IMR-90 (cell line): Measurements from ENCODE around the gene CD151. TPM values are rescaled to one million over a fixed set of nuclear protein-coding genes. Genes with fewer than 3 reads are reported as not detected.

ENCODE experiments used
- ATAC-seq: fragments of 200-7000 bp; cut with Tn5 transposase; 2 replicates; pipeline ENCODE4 v1.9.1; 2020; ENCODE audit warnings: low read depth, mild to moderate bottlenecking, moderate library complexity
- BruUV-seq: library from RNA; stranded (reverse); fragments of 400-500 nt; replicated peaks from 2 replicates; lab custom pipeline; 2021; lab: Mats Ljungman, UMichigan
- CTCF ChIA-PET: fragments of 300-600 bp; formaldehyde crosslinking; extraction: SDS; loops from one replicate; lab custom pipeline; 2021; ENCODE audit warnings: antibody characterized with exemption; lab: Yijun Ruan, JAX
- POLR2A ChIA-PET: fragments of 300-600 bp; sonication (Branson Sonifier 250); formaldehyde crosslinking; loops from one replicate; lab custom pipeline; 2022; ENCODE audit warnings: antibody characterized with exemption; ENCODE audit not compliant: unreplicated experiment; lab: Charles Lee
- DNase-seq: peaks from one replicate; pipeline ENCODE4 v3.0.0; 2013
- H2AFZ ChIP-seq: replicated peaks from 2 replicates; pipeline ENCODE3; 2013; ENCODE audit warnings: low read length, mild to moderate bottlenecking; ENCODE audit not compliant: poor library complexity
- H2AK5ac ChIP-seq: 2 replicates; pipeline ENCODE4 v1.6.1; 2013; ENCODE audit warnings: low read depth, low read length, inconsistent platforms
- H2AK9ac ChIP-seq: replicated peaks from 2 replicates; pipeline ENCODE3; 2013; ENCODE audit warnings: mild to moderate bottlenecking, low read depth, low read length, moderate library complexity; ENCODE audit not compliant: poor library complexity
- H2BK120ac ChIP-seq: 2 replicates; pipeline ENCODE4 v1.6.1; 2013; ENCODE audit warnings: low read depth, low read length, inconsistent platforms
- H2BK15ac ChIP-seq: 3 replicates; pipeline ENCODE4 v1.6.1; 2013; ENCODE audit warnings: low read depth, low read length, inconsistent platforms
- H2BK20ac ChIP-seq: 2 replicates; pipeline ENCODE4 v1.6.1; 2013; ENCODE audit warnings: low read depth, mild to moderate bottlenecking, inconsistent platforms, low read length, moderate library complexity
- H2BK5ac ChIP-seq: 2 replicates; pipeline ENCODE4 v1.6.1; 2013; ENCODE audit warnings: mild to moderate bottlenecking, low read depth, low read length, inconsistent platforms; ENCODE audit not compliant: poor library complexity, severe bottlenecking
- H3K14ac ChIP-seq: replicated peaks from 2 replicates; pipeline ENCODE4 v1.6.1; 2013; ENCODE audit warnings: low read depth, low read length, inconsistent platforms
- H3K18ac ChIP-seq: 2 replicates; pipeline ENCODE4 v1.6.1; 2013; ENCODE audit warnings: low read depth, low read length, control low read depth
- H3K23ac ChIP-seq: 2 replicates; pipeline ENCODE4 v1.6.1; 2013; ENCODE audit warnings: low read depth, low read length, inconsistent platforms
- H3K27ac ChIP-seq: 2 replicates; pipeline ENCODE4 v1.5.1; 2013; ENCODE audit warnings: mild to moderate bottlenecking, control low read depth, low read length; ENCODE audit not compliant: insufficient read depth
- H3K27me3 ChIP-seq: 2 replicates; pipeline ENCODE4 v1.6.1; 2013; ENCODE audit warnings: low read length; ENCODE audit not compliant: control insufficient read depth, insufficient read depth
- H3K36me3 ChIP-seq: 2 replicates; pipeline ENCODE4 v1.6.1; 2013; ENCODE audit warnings: low read length, mixed read lengths; ENCODE audit not compliant: control insufficient read depth, insufficient read depth
- H3K4ac ChIP-seq: 2 replicates; pipeline ENCODE4 v1.6.1; 2013; ENCODE audit warnings: low read depth, low read length, inconsistent platforms
- H3K4me1 ChIP-seq: 2 replicates; pipeline ENCODE4 v1.6.1; 2013; ENCODE audit warnings: low read length, mixed read lengths; ENCODE audit not compliant: control insufficient read depth, insufficient read depth
- H3K4me2 ChIP-seq: 2 replicates; pipeline ENCODE4 v1.6.1; 2013; ENCODE audit warnings: low read depth, mild to moderate bottlenecking, control low read depth, low read length, moderate library complexity
- H3K4me3 ChIP-seq: 2 replicates; pipeline ENCODE4 v1.5.1; 2013; ENCODE audit warnings: low read depth, mild to moderate bottlenecking, control low read depth, low read length, moderate library complexity; ENCODE audit not compliant: insufficient read depth
- H3K56ac ChIP-seq: 2 replicates; pipeline ENCODE4 v1.6.1; 2013; ENCODE audit warnings: low read length, inconsistent platforms; ENCODE audit not compliant: insufficient read depth; ENCODE audit errors: extremely low read depth
- H3K79me1 ChIP-seq, 2 experiments: 2 replicates each; pipeline ENCODE4 v1.6.1; 2013; ENCODE audit warnings: low read length in 2 of 2, inconsistent platforms in 1 of 2, low read depth in 1 of 2
- H3K9ac ChIP-seq: 2 replicates; pipeline ENCODE4 v1.6.1; 2013; ENCODE audit warnings: low read depth, low read length, control low read depth
- H3K9me1 ChIP-seq: 2 replicates; pipeline ENCODE4 v1.6.1; 2013; ENCODE audit warnings: low read length, inconsistent platforms; ENCODE audit not compliant: insufficient read depth
- H3K9me3 ChIP-seq: 2 replicates; pipeline ENCODE4 v1.6.1; 2013; ENCODE audit warnings: low read length; ENCODE audit not compliant: control insufficient read depth, insufficient read depth
- H4K20me1 ChIP-seq: 2 replicates; pipeline ENCODE4 v1.6.1; 2013; ENCODE audit warnings: low read length, inconsistent platforms; ENCODE audit not compliant: insufficient read depth
- H4K5ac ChIP-seq: 2 replicates; pipeline ENCODE4 v1.6.1; 2013; ENCODE audit warnings: mild to moderate bottlenecking, low read depth, low read length, control low read depth
- H4K8ac ChIP-seq, 2 experiments: 2 replicates each; pipeline ENCODE4 v1.6.1; 2013; ENCODE audit warnings: low read depth in 2 of 2, low read length in 2 of 2, control low read depth in 1 of 2, inconsistent platforms in 1 of 2
- H4K91ac ChIP-seq: 2 replicates; pipeline ENCODE4 v1.6.1; 2013; ENCODE audit warnings: low read depth, low read length, inconsistent platforms; ENCODE audit not compliant: insufficient read depth
- BHLHE40 ChIP-seq: fragments of 150-350 bp; IDR thresholded peaks from 2 replicates; pipeline ENCODE4 v1.6.1; 2016; ENCODE audit warnings: mild to moderate bottlenecking, low read depth, low read length
- CEBPB ChIP-seq: IDR thresholded peaks from 2 replicates; pipeline ENCODE4 v1.6.1; 2012; ENCODE audit warnings: low read depth, low read length, improper control_type of control experiment
- CHD1 ChIP-seq: IDR thresholded peaks from 2 replicates; pipeline ENCODE4 v1.6.1; 2012; ENCODE audit warnings: low read depth, low read length, improper control_type of control experiment
- CTCF ChIP-seq: conservative IDR thresholded peaks from 2 replicates; pipeline ENCODE4 v1.5.1; 2012; ENCODE audit warnings: mild to moderate bottlenecking, low read depth, low read length, improper control_type of control experiment
- ELK1 ChIP-seq: fragments of 150-350 bp; IDR thresholded peaks from 2 replicates; pipeline ENCODE4 v1.6.1; 2016; ENCODE audit warnings: low read depth, mild to moderate bottlenecking, low read length, moderate library complexity, borderline replicate concordance
- MAFK ChIP-seq: IDR thresholded peaks from 2 replicates; pipeline ENCODE4 v1.6.1; 2012; ENCODE audit warnings: low read depth, low read length, improper control_type of control experiment
- MAZ ChIP-seq: IDR thresholded peaks from 2 replicates; pipeline ENCODE4 v1.6.1; 2012; ENCODE audit warnings: low read depth, mild to moderate bottlenecking, low read length, improper control_type of control experiment, moderate library complexity, borderline replicate concordance
- MXI1 ChIP-seq: IDR thresholded peaks from 2 replicates; pipeline ENCODE4 v1.6.1; 2012; ENCODE audit warnings: low read depth, mild to moderate bottlenecking, low read length, moderate library complexity, borderline replicate concordance
- RAD21 ChIP-seq: IDR thresholded peaks from 2 replicates; pipeline ENCODE4 v1.6.1; 2012; ENCODE audit warnings: low read length, improper control_type of control experiment
- SMC3 ChIP-seq: fragments of 150-350 bp; IDR thresholded peaks from 2 replicates; pipeline ENCODE4 v1.6.1; 2016; ENCODE audit warnings: low read depth, mild to moderate bottlenecking, antibody characterized with exemption, low read length, moderate library complexity
- USF2 ChIP-seq: fragments of 150-350 bp; IDR thresholded peaks from 2 replicates; pipeline ENCODE4 v1.6.1; 2017; ENCODE audit warnings: mild to moderate bottlenecking, antibody characterized with exemption, low read length, low read depth
- WGBS, 2 experiments: methylation state at CpG; one replicate each; pipeline versions ENCODE4 v1.1.5 to v1.1.7; 2013; ENCODE audit warnings: missing lambda C conversion rate in 2 of 2; ENCODE audit not compliant: insufficient read length in 1 of 2; ENCODE audit errors: extremely low coverage in 2 of 2; 5-methylcytosine and 5-hydroxymethylcytosine counted together
- dilution Hi-C: fragments of 300-500 bp; cut with HindIII; formaldehyde crosslinking; loops from one replicate; pipeline ENCODE4 v1.14.3; 2018; ENCODE audit warnings: low sequenced_read_pairs; ENCODE audit not compliant: unreplicated experiment
- in situ Hi-C: fragments of 300-500 bp; cut with MboI; formaldehyde crosslinking; loops from 3 replicates; pipeline ENCODE4 v1.14.3; 2019; ENCODE audit warnings: low sequenced_read_pairs, inconsistent platforms, mixed read lengths
- intact Hi-C: fragments of 100-400 bp; cut with micrococcal nuclease; formaldehyde crosslinking; loops from 2 replicates; pipeline ENCODE4 v1.10.0; 2022
- polyA plus RNA-seq, 3 experiments: library from polyadenylated mRNA; depleted of rRNA; stranded (reverse); fragments of >200 nt; gene quantifications; 2 replicates each; pipeline ENCODE4 v1.2.3, GENCODE V29; 2012; ENCODE audit warnings: low replicate concordance in 1 of 3
- total RNA-seq: library from RNA; depleted of rRNA; stranded (reverse); fragments of >200 nt; gene quantifications from 2 replicates; pipeline ENCODE4 v1.2.3, GENCODE V29; 2012

CD151 gene
- total and polyA plus RNA-seq, 2 of the 4 experiments (the other 2 are of a cell fraction): 1,150 to 1,267 TPM

GRCh38 chr11:882596-882995 is 49.8 kb downstream of the CD151 start:
- H2BK120ac ChIP-seq: no peak overlapping the region
- dilution Hi-C loops: no loop called here
- H4K91ac ChIP-seq: no peak overlapping the region
- no peak overlapping the region for H2AFZ ChIP-seq
- no peak overlapping the region for H3K4me2 ChIP-seq
- ChIA-PET POLR2A (no interaction called here), CTCF (no interaction called here)
- H2BK20ac ChIP-seq: no peak overlapping the region
- no peaks in the 10 kb centered on the region for H3K9me1 ChIP-seq
- peaks cover 23% of the 10 kb centered on the region for H3K36me3 ChIP-seq
- H3K56ac ChIP-seq: no peak overlapping the region
- H3K23ac ChIP-seq: no peak overlapping the region
- no peak for DNase-seq
- H4K8ac ChIP-seq: no peak overlapping the region
- H2AK5ac ChIP-seq: no peak overlapping the region
- H3K14ac ChIP-seq: no peak overlapping the region
- H2BK5ac ChIP-seq: no peak overlapping the region
- no peak overlapping the region for H2AK9ac ChIP-seq
- no TSS peak for BruUV-seq
- peak; percentile 28; the same call in 1 of the 2 replicates for ATAC-seq
- no peak overlapping the region for H2BK15ac ChIP-seq
- no peaks in the 10 kb centered on the region for H3K79me1 ChIP-seq
- no peaks in the 10 kb centered on the region for H3K4me1 ChIP-seq
- intact Hi-C loops: no loop called here
- H3K4ac ChIP-seq: no peak overlapping the region
- H3K9me3 ChIP-seq: no peaks in the 10 kb centered on the region
- H3K9ac ChIP-seq: no peak overlapping the region
- H3K18ac ChIP-seq: no peak overlapping the region
- no peaks in the 10 kb centered on the region for H3K27me3 ChIP-seq
- H3K4me3 ChIP-seq: no peak overlapping the region
- no peak overlapping the region for H3K27ac ChIP-seq
- WGBS, 2 experiments: 100% methylated on average over 2 of the region's 14 CpGs; no CpG with 5 or more reads in 1 of the 2 experiments
- no peak overlapping the region for H4K5ac ChIP-seq
- TF ChIP-seq MXI1: no peak
- no peak for TF ChIP-seq RAD21
- no peak for TF ChIP-seq ELK1
- TF ChIP-seq CEBPB: no peak
- TF ChIP-seq CHD1: no peak
- TF ChIP-seq USF2: no peak
- TF ChIP-seq MAZ: no peak
- no peak for TF ChIP-seq SMC3
- no peak for TF ChIP-seq MAFK
- no peak for TF ChIP-seq BHLHE40
- no peak for TF ChIP-seq CTCF
- in situ Hi-C loops: no loop called here
- H4K20me1 ChIP-seq: no peaks in the 10 kb centered on the region
